GM12875 (cell line): ENCODE results near the gene MYOT.

Source experiments
- H3K4me3 ChIP-seq: one replicate; pipeline ENCODE4 v1.5.1; 2011; ENCODE audit warnings: low read depth, low read length, control low read depth
- CTCF ChIP-seq: IDR thresholded peaks from 2 replicates; pipeline ENCODE4 v1.5.1; 2011; ENCODE audit warnings: low read depth, mild to moderate bottlenecking, control low read depth, inconsistent platforms, low read length, moderate library complexity, borderline replicate concordance; ENCODE audit not compliant: insufficient read depth

The MYOT gene

GRCh38 chr5:137870647-137871339 is 3.1 kb downstream of the MYOT start:
- H3K4me3 ChIP-seq = no peak overlapping the region
- no peak for TF ChIP-seq CTCF

GRCh38 chr5:137871571-137871970 is 3.9 kb downstream of the MYOT start:
- H3K4me3 ChIP-seq = no peak overlapping the region
- TF ChIP-seq CTCF = no peak

- no peak for TF ChIP-seq CTCF
- H3K4me3 ChIP-seq = no peak overlapping the region
These were observed 4.8 kb downstream of the MYOT start for GRCh38 chr5:137872466-137872865.

GRCh38 chr5:137876101-137876500 is 8.4 kb downstream of the MYOT start:
- no peak for TF ChIP-seq CTCF
- no peak overlapping the region for H3K4me3 ChIP-seq

GRCh38 chr5:137880313-137880712 is 12.7 kb downstream of the MYOT start:
- no peak for TF ChIP-seq CTCF
- H3K4me3 ChIP-seq = no peak overlapping the region

GRCh38 chr5:137887831-137888230 is 20.2 kb downstream of the MYOT start:
- TF ChIP-seq CTCF = no peak
- peak overlapping the region; percentile 92 for H3K4me3 ChIP-seq

- TF ChIP-seq CTCF = no peak
- peak overlapping the region; percentile 92 for H3K4me3 ChIP-seq
These were observed 20.8 kb downstream of the MYOT start for GRCh38 chr5:137888466-137888862.
